GM12875 (cell line): Measurements from ENCODE around the gene HIVEP3.

Experiments used
- H3K4me3 ChIP-seq: one replicate; pipeline ENCODE4 v1.5.1; 2011; ENCODE audit warnings: low read depth, low read length, control low read depth
- TF ChIP-seq, protein P1 (sequence below): IDR thresholded peaks from 2 replicates; pipeline ENCODE4 v1.5.1; 2011; ENCODE audit warnings: low read depth, mild to moderate bottlenecking, control low read depth, inconsistent platforms, low read length, moderate library complexity, borderline replicate concordance; ENCODE audit not compliant: insufficient read depth

HIVEP3 gene

DNA sequence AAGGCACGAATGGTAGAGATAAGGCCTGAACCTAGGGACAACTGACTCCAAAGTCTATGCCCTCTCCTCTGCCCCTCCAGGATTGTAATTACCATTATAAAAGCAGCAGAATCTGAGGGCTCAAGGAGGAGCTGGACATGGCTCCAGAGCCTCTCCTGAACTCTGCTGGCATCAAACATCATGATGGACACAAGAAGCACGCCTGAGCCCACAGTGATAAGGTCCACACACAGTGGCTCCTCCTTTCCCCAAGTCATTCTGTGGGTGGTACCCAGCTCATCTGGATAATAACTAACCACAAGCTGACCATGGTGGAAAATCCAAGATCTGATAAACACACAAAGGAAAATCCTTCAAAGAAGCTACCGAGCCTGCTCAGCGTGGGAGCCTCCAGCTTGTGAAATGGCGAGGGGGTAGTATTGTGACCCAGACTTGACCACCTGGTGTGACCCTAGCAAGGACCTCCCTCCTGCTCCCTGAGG, 85.2 kb downstream of the HIVEP3 start:
- TF ChIP-seq, protein P1, sequence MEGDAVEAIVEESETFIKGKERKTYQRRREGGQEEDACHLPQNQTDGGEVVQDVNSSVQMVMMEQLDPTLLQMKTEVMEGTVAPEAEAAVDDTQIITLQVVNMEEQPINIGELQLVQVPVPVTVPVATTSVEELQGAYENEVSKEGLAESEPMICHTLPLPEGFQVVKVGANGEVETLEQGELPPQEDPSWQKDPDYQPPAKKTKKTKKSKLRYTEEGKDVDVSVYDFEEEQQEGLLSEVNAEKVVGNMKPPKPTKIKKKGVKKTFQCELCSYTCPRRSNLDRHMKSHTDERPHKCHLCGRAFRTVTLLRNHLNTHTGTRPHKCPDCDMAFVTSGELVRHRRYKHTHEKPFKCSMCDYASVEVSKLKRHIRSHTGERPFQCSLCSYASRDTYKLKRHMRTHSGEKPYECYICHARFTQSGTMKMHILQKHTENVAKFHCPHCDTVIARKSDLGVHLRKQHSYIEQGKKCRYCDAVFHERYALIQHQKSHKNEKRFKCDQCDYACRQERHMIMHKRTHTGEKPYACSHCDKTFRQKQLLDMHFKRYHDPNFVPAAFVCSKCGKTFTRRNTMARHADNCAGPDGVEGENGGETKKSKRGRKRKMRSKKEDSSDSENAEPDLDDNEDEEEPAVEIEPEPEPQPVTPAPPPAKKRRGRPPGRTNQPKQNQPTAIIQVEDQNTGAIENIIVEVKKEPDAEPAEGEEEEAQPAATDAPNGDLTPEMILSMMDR: no peak
- no peak overlapping the region for H3K4me3 ChIP-seq

DNA sequence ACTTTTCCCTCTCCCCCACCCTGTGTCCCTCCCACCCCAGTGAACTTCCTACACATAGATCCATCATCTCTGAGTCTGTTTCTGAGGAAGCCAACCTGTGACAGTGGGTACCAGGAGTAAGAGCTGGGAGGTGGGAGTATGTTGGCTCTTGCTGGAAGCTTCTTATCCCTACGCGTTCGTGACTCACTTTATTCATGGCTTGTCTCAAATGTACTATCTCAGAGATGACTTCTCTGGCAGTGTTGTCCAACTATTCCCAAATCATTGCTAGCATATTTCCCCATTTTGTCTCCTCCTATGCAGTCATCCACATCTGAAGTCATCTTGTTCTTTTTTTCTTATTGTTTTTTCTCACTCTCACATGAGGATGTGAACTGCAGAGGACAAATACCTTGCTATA, 88.0 kb downstream of the HIVEP3 start:
- no peak overlapping the region for H3K4me3 ChIP-seq
- TF ChIP-seq, protein P1: no peak

DNA sequence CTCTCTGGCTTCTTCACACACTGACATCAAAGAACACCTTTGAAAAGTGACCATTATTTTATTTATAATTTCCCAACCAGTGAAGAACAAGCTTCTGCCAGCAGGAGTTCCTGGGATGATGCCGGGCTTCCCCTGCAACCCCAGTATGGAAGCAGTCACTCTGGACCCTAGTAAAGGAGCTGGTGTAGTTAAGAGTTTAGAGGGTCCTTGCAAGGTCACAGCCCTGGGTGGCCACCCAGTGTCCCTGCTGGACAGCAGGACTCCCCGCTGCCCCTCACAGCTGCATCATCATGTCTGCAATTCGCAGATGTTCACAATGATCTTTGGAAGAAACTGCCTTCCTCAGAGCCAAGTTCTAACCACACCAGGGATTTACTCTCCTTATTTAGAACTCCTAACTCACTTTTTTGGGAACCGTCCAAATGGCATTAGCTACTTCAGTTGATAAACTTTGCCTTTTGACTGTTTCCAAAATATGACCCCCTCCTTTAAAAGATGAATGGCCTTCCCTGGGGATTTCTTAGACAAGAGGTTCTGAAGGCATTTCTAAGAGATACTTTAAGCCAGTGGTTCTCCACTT, 90.6 kb downstream of the HIVEP3 start:
- TF ChIP-seq, protein P1: no peak
- no peak overlapping the region for H3K4me3 ChIP-seq

DNA sequence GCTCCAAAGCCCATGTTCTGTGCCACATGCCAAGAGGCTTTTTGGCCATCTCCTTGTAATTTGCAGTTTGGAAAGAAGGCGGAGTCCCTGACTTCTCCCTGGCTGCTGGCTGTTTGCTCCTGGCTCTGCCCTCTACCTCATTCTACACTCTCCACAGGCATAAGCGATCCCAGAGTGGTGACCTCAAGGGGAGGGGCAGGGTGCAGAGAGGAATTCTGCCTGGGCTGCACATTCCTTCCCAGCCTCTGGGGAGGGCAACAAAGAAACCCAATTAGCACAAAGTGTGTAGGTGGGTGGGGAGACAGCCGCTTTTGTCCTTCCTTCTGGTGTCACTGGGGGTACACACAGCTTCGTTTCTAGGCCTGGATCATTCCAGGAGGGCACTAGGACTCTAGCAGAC, 95.3 kb downstream of the HIVEP3 start:
- TF ChIP-seq, protein P1: no peak
- H3K4me3 ChIP-seq: no peak overlapping the region

DNA sequence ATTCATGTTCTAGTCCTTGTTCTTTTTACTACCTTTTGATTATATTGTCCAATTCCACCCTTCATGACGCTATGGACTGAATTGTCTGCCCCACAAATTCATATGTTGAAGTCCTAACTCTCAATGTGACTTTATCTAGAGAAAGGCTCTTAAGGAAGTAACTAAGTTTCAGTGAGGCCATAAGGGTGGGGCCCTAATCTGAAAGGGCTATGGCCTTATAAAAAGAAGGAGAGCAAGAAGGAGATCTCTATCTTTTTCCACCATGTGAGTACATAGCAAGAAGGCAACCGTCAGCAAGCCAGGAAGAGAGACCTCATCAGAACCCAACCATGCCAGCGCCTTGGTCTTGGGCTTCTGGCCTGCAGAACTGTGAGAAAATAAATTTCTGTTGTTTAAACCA, 95.9 kb downstream of the HIVEP3 start:
- H3K4me3 ChIP-seq: no peak overlapping the region
- TF ChIP-seq, protein P1: no peak

DNA sequence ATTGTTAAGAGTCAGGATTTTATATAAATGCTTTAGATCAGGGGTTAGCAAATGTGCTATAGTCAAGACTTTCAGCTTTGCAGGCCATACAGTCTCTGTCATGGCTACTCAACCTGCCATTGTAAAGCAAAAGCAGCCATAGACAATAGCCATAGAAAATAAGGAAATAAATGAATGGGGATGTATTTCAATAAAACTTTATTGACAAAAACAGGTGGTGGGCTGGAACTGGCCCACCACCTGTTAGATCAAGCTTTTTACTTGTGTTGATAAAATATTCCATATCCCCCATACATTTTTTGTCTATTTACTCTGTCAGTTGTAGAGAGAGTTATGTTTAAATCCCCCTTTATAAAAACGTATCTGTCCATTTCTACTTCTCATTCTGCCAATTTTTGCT, 98.9 kb downstream of the HIVEP3 start:
- TF ChIP-seq, protein P1: no peak
- H3K4me3 ChIP-seq: no peak overlapping the region

DNA sequence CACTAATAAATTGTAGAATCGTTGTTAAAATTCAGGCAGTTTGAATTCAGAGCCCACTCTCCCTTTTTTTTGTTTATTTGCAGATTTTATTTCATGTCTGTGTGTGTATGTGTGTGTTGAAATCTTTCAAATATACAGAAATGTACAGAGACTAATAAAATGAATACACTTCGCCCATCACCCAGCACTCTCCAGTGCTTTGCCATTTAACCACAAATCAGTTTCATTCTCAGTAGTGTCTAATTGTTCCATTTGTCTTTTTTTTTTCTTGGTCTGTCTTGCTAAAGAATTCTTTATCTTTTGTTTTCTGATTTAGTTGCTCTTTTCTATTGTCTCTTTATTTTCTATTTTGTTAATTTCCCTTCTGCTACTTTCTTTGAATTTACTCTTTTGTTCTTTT, 99.7 kb downstream of the HIVEP3 start:
- TF ChIP-seq, protein P1: no peak
- no peak overlapping the region for H3K4me3 ChIP-seq
